ENCODE data around the gene LYPD3. TPM values are rescaled to one million over a fixed set of nuclear protein-coding genes. Genes with fewer than 3 reads are reported as not detected.
"Not testable (repeated sequence)": the region's sequence is repeated elsewhere in the genome, so short reads cannot be mapped to it uniquely, and the experiment has no call there.

LYPD3 gene
- 100 to 1,000 TPM; 185 to 612 (median 483) TPM for total RNA-seq

DNA sequence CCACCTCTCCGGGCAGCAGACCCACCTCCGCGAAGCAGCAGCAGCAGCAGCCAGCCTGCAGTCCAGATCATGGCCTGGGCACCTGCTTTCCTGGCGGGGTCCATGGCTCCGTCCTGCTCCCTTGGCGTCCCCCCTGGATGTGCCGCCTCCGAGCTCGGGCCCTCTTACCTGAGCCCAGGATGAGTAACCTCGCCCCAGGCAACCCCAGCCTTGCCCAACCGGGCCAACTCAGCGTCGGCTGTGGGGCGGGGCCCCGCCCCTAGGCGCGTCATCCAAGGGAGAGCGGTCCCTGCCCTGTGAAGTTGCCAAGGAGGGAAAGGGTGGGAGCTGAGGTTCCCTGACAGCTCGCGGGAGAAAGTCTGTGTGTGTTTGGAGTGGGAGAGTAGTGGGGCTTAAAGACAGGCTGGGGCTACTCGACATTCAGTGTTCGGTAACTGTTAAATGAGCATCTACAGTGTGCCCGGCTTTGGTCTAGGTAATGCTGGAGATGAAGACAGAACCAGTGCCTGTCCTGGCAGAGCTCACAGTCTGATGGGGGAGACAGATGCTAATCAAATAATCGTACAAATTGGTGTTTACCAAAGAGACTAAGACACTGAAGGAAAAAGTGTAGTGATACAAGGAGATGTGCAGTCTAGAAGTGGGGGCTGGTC is at the start of gene LYPD3:
Gene LYPD3, minus strand, starts transcription at position 141 of the 653 bp plus-strand sequence. Its CDS starts 37 bp downstream, at position 104.
- 29% methylated on average over 24 of the region's 24 CpGs for WGBS

DNA sequence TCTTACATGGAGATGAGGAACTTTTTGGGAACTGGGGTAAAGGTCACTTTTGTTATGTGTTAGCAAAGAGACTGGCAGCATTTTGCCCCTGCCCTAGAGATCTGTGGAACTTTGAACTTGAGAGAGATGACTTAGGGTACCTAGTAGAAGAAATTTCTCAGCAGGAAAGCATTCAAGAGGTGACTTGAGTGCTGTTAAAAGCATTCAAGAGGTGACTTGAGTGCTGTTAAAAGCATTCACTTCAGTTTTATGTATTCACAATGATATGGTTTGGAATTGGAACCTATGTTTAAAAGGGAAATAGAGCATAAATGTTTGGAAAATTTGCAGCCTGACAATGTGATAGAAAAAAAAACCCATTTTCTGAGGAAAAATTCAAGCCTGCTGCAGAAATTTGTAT is 47.0 kb upstream of the LYPD3 start:
- H3K27me3 ChIP-seq; H3K4me3 ChIP-seq; H3K27ac ChIP-seq; H3K4me1 ChIP-seq; H3K9me3 ChIP-seq; DNase-seq (ENCODE audit: low spot score in 2 of 2): not testable (repeated sequence)
- peaks cover 22% of the 10 kb centered on the region for H3K36me3 ChIP-seq

More for the DNA sequence above, at the start of gene LYPD3:
- Histone ChIP-seq H3K27me3 (no peaks in the 10 kb centered on the region), H3K36me3 (peaks cover 9% of the 10 kb centered on the region), H3K4me1 (peaks cover 68% of the 10 kb centered on the region), H3K4me3 (peak within 1 kb of the TSS; percentile 56), H3K9me3 (no peaks in the 10 kb centered on the region), H3K27ac (peak within 1 kb of the TSS; percentile 88)
- TF ChIP-seq EP300 (IDR thresholded peaks at IDR 0.05): no peak
- peak in 2 of 3 donors; percentile 41 to 67 for TF ChIP-seq POLR2AphosphoS5 (IDR thresholded peaks at IDR 0.05)
- peak in 1 of 2 donors; percentile 45 for TF ChIP-seq POLR2A (IDR thresholded peaks at IDR 0.05)
- TF ChIP-seq, protein P1, sequence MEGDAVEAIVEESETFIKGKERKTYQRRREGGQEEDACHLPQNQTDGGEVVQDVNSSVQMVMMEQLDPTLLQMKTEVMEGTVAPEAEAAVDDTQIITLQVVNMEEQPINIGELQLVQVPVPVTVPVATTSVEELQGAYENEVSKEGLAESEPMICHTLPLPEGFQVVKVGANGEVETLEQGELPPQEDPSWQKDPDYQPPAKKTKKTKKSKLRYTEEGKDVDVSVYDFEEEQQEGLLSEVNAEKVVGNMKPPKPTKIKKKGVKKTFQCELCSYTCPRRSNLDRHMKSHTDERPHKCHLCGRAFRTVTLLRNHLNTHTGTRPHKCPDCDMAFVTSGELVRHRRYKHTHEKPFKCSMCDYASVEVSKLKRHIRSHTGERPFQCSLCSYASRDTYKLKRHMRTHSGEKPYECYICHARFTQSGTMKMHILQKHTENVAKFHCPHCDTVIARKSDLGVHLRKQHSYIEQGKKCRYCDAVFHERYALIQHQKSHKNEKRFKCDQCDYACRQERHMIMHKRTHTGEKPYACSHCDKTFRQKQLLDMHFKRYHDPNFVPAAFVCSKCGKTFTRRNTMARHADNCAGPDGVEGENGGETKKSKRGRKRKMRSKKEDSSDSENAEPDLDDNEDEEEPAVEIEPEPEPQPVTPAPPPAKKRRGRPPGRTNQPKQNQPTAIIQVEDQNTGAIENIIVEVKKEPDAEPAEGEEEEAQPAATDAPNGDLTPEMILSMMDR (IDR thresholded peaks at IDR 0.05): no peak
- peak; percentile 86 to 88 for DNase-seq (ENCODE audit: low spot score in 2 of 2)

DNA sequence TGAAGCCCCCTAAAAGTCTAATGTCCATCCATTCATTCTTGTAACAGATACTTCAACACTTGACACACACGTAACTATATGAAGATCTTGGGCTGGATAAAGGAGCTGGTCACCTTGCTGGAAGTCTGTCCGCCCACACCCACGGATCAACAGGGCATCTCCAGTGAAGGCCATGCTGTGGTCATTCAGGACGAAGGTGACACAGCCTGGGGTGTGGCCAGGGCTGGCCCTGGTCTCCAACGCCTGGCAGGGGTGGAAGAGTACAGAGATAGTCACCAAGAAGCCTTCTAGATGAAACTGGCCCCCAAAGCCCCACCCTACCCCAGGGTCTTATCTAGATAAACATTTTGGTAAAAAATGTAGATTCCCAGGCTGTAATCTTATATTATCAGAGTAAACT is 45.9 kb upstream of the LYPD3 start:
- H3K4me3 ChIP-seq: no peak overlapping the region
- WGBS: 94% methylated on average over 5 of the region's 5 CpGs
- H3K4me1 ChIP-seq: no peaks in the 10 kb centered on the region
- no peaks in the 10 kb centered on the region for H3K9me3 ChIP-seq
- H3K27me3 ChIP-seq: no peaks in the 10 kb centered on the region
- H3K27ac ChIP-seq: no peak overlapping the region
- H3K36me3 ChIP-seq: peaks cover 22% of the 10 kb centered on the region
- TF ChIP-seq POLR2AphosphoS5 (IDR thresholded peaks at IDR 0.05) (no peak), POLR2A (IDR thresholded peaks at IDR 0.05) (no peak), EP300 (IDR thresholded peaks at IDR 0.05) (no peak)
- TF ChIP-seq, protein P1 (IDR thresholded peaks at IDR 0.05): no peak
- no peak for DNase-seq (ENCODE audit: low spot score in 2 of 2)

DNA sequence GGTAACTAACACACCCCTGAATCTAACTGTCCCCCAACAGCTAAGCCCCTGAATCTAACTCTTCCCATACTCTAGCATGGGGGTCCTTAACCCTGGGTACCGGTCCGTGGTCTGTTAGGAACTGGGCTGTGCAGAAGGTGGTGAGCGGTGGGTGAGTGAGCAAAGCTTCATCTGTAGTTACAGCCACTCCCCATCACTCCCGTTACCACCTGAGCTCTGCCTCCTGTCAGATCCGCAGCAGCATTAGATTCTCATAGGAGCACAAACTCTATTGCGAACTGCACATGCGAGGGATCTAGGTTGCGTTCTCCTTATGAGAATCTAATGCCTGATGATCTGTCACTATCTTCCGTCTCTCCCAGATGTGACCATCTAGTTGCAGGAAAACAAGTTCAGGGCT is 45.3 kb upstream of the LYPD3 start:
- no peak for DNase-seq (ENCODE audit: low spot score in 2 of 2)
- H3K4me3 ChIP-seq: no peak overlapping the region
- TF ChIP-seq POLR2AphosphoS5 (IDR thresholded peaks at IDR 0.05) (no peak), POLR2A (IDR thresholded peaks at IDR 0.05) (no peak), EP300 (IDR thresholded peaks at IDR 0.05) (no peak)
- TF ChIP-seq, protein P1 (IDR thresholded peaks at IDR 0.05): no peak
- no peaks in the 10 kb centered on the region for H3K9me3 ChIP-seq
- no peaks in the 10 kb centered on the region for H3K4me1 ChIP-seq
- H3K27me3 ChIP-seq: no peaks in the 10 kb centered on the region
- WGBS: 91% methylated on average over 9 of the region's 9 CpGs
- peaks cover 22% of the 10 kb centered on the region for H3K36me3 ChIP-seq
- H3K27ac ChIP-seq: no peak overlapping the region

DNA sequence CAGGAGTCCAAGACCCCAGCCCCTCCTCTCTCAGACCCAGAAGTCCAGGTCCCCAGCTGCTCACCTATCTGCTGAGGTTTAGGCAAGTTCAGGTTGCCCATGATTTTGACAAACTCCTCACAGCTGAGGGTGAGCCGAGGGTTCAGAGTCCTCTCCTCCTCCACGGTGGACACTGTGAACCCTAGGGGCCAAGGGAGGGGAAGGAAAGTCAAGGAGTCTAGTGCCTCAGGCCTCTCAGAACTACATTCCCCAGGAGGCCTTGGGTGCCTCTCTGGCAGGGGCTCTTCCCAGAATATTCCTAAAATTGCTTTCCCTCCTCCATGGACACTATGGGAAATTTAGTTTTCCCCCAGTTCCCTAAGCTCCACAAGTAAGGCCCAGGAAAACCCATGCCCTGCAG is 42.5 kb upstream of the LYPD3 start:
- WGBS: 93% methylated on average over 2 of the region's 2 CpGs
- Histone ChIP-seq H3K9me3 (no peaks in the 10 kb centered on the region), H3K27ac (no peak overlapping the region), H3K36me3 (peaks cover 19% of the 10 kb centered on the region), H3K4me1 (peaks cover 16% of the 10 kb centered on the region), H3K27me3 (no peaks in the 10 kb centered on the region), H3K4me3 (no peak overlapping the region)
- no peak for DNase-seq (ENCODE audit: low spot score in 2 of 2)
- no peak for TF ChIP-seq POLR2AphosphoS5 (IDR thresholded peaks at IDR 0.05)
- no peak for TF ChIP-seq POLR2A (IDR thresholded peaks at IDR 0.05)
- no peak for TF ChIP-seq EP300 (IDR thresholded peaks at IDR 0.05)
- TF ChIP-seq, protein P1 (IDR thresholded peaks at IDR 0.05): no peak

DNA sequence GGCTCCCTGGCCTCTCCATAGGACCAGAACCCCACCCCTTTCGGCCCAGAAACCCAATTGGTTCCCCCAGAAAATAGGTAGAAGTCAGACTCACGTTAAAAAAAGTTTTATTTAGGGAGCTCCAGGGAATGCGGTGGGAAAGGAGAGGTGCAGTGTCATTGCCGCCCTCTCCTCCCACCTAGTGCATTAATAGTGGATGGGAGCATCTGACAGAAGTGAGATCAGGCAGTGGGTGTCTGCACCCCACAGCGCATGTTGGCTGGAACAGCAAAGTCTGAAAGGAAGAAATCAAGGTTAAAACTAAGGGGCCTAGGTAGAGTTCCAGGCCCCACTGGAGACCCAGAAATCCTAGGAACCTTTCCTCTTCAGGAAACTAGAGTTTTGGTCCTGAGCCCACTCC is 41.2 kb upstream of the LYPD3 start:
- TF ChIP-seq POLR2AphosphoS5 (IDR thresholded peaks at IDR 0.05): no peak
- TF ChIP-seq, protein P1 (IDR thresholded peaks at IDR 0.05): no peak
- TF ChIP-seq EP300 (IDR thresholded peaks at IDR 0.05): no peak
- no peak for TF ChIP-seq POLR2A (IDR thresholded peaks at IDR 0.05)
- Histone ChIP-seq H3K36me3 (peaks cover 22% of the 10 kb centered on the region), H3K27me3 (no peaks in the 10 kb centered on the region), H3K4me3 (no peak overlapping the region), H3K9me3 (no peaks in the 10 kb centered on the region), H3K27ac (no peak overlapping the region), H3K4me1 (peaks cover 28% of the 10 kb centered on the region)
- WGBS: 90% methylated on average over 5 of the region's 5 CpGs
- no peak for DNase-seq (ENCODE audit: low spot score in 2 of 2)
